Activated T-helper 1 cell treated with Interleukin-2 at 50 U/mL for 16 hours (primary cell): Measurements from ENCODE around the gene TPSD1.
"Not testable (repeated sequence)": the region's sequence is repeated elsewhere in the genome, so short reads cannot be mapped to it uniquely, and the experiment has no call there.

ENCODE experiments used
- DNase-seq: peaks from one replicate; pipeline ENCODE4 v3.0.0-alpha.2; 2020; ENCODE audit warnings: low read depth

Gene TPSD1

DNA sequence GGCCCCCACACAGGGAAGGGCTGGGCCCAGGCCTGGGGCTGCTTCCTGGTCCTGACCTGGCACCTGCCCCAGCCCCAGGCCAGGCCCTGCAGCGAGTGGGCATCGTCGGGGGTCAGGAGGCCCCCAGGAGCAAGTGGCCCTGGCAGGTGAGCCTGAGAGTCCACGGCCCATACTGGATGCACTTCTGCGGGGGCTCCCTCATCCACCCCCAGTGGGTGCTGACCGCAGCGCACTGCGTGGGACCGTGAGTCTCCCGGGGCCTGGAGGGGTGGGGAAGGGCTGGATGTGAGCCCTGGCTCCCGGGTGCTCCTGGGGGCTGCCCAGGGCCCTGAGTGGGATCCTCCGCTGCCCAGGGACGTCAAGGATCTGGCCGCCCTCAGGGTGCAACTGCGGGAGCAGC is 14.8 kb upstream of the TPSD1 start:
- not testable (repeated sequence) for DNase-seq

DNA sequence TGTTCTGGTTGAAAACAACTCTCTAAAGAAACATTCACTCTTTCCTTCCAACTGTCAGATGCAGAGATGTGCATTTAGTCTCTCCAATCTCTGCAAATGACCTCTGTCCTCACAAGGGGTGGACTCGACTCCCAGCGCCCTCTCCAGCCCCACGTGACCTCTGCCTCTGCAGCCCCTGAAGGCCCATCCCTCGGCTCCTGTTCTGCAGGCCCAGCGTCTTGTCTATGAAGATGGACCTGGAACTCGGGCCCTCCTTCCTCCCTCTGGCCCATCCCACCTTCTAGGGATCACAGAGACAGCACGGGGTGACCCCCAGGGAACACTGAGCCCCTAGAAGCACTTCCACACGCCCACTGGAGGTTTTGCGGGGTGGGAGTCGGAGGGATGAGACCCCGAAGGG is 12.5 kb upstream of the TPSD1 start:
- DNase-seq = not testable (repeated sequence)

DNA sequence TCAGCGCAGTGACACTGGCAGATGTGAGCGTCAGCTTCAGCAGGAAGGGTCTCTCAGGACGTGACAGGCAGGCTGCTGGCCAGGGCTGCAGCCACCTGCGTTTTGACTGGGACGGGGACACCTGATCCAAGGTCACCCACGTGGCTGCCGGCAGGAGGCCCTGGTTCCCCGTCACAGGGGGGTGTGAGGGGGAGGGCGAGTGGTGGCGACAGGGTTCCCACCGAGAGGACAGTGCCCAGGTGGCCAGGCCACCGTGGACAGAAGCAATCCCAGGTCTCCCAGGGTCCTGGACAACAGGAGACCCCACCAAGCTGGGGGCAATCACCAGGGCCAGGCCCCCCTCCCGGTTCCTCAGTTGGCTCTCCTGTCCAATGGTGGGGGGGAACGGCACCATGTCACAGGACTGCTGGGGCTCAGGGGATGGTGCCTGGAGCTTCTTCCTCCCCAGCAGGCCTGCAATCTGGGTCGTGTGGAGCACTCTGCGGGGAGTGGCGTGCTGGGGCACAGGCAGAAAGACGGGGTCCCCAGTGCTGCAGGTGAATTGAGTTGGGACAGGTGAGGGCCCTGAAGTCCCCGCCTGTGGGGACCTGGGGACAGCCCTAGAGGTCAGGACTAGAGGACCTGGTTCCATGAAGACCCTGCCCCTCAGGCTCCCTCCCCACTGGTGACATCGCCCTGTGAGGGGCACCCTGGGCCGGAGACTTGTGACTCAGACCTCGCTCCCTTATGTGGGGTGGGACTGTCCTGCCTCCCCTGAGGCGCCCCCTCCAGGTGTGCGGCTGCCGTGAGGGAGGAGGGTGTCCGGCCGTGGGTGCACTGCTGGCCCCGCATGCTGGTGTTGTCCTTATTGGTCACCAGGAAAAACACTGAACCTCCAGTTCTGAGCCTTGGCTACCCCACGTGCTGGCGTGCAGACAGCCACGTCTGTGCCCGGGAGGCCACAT is 11.7 kb upstream of the TPSD1 start:
- not testable (repeated sequence) for DNase-seq

DNA sequence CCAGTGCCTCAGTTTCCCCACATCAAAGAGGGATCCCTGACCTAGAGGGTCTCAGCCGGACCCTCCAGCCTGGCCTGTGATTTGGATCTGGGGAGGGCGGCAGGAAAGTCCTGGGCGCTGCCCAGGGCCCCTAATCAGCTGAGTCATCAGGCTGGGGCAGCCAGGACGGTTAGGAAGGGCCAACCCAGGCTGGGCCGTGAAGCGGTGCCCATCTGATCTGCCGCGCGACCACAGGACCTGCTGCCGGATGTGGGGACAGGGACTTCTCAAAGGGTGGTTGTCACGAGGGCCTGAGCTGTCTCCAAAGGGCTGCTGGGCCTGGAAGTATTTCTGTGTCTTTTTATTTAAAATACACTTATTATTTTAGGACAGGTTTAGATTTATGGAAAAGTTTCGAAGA is 11.0 kb upstream of the TPSD1 start:
- DNase-seq = no peak

DNA sequence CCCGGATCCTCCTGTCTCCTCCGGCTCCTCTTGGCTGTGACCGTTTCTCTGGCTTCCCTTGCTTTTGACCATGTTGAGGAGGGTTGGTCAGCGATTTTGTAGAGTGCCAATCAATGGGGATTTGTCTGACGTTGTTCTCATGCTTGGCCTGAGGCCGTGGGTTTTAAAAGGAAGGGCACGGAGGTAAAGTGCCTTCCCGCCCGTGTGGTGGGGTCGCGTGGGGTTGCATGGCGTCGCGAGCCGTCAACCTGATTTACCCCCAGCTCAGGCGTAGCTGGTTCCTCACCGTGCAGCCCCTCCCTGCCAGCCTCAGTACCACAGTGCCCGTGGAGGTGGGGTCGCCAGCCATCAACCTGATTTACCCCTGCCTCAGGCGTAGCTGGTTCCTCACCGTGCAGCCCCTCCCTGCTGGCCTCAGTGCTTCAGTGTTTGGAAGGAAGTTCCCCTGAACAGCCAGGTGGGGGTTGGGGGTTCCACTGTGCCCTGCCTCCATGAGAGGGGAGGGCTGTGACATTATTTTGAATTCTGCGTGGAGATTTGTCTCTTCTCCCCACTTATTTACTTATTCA is 10.3 kb upstream of the TPSD1 start:
- no peak for DNase-seq

DNA sequence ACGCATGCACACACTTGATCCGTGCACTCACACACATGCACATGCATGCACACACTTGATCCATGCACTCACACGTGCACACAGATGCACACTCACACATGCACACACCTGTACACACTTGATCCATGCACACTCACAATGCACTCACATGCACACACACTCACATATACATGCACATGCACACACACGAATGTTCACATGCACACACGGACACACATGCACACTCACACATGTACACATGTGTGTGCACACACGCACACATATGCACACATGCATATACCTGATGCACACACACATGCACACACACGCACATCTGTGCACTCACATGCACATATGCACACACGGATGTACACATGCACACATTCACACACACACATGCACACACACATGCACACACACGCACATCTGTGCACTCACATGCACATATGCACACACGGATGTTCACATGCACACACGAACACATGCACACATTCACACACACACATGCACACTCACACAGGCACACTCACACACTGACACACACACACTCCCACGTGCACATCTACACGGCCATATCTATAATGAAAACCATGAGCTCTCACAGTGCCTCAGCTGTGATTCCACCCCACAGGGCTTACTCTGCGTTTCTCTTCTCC is 7.8 kb upstream of the TPSD1 start:
- not testable (repeated sequence) for DNase-seq

DNA sequence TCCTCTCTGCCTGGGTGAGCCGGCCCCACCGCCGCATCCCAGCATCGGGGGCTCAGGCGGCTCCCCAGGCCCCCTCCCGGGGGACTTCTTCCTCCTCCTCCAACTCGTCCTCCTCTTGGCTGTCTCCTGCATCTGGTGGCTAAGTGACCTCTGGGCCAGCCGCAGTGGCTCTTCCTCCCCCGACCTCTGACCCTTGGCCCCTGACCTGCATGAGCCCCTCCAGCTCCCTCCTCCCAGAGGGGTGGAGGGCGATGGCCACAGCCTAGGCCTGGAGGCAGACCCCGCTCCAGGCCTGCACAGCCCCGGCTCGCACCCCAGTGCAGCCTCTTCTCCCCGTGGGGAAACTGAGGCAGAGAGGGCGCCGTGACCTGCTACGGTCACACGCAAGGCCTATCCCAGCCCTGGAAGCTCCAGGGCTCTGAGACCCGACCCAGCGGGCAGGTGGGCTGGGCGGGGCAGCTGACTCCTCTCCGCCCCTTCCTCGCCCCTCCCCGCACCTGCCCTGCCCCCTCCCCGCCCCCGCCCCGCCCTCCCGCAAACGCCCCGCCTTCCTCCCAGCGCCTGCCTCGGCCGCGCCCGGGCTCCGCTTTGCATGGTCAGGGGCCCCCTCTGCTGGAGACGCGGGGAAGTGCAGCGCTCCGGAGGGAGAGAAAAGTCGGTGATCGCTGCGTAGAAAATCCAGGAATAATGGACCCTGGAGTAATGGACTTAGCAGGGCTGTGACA is 6.7 kb upstream of the TPSD1 start:
- DNase-seq = not testable (repeated sequence)

DNA sequence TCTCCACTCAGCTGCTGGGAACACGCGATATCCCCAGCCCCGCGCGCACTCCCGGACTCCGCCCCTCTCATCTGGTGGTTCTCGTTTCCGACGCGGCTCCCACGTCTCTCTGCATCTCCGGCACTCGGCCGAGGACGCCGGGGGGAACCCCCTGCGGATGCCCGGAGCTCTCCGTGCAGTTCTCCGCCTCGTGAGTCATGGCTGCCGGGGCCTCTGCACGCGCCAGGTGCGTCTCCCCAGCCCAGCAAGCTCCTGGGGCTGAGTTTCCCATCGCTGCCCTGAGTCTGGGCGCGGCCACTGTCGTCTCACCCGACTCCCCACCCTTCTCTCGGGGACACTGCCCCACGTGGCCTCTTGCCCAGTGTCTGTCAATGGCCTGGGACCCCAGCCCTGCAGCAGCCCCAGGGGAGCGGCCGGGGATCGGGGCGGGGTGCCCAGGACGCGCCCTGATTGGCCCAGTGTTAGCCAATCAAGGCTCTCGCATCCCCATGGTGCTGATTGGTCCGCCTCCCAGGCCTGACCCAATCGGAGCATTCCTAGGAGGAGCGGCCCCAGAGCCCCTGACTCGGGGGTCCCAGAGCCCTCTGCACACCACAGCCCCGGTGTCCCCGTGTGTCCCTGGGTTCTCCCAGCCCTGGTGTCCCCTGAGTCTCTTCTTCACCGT is 2.0 kb upstream of the TPSD1 start:
- not testable (repeated sequence) for DNase-seq

DNA sequence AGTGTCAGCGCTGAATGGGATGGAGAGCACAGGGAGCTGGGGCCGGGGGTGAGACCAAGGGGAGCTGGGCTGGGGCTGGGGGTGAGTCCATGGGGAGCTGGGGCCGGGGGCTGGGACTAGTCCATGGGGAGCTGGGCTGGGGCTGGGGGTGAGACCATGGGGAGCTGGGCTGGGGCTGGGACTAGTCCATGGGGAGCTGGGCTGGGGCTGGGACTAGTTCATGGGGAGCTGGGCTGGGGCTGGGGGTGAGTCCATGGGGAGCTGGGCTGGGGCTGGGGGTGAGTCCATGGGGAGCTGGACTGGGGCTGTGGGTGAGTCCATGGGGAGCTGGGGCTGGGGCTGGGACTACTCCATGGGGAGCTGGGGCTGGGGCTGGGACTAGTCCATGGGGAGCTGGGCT is 1.0 kb upstream of the TPSD1 start:
- not testable (repeated sequence) for DNase-seq

DNA sequence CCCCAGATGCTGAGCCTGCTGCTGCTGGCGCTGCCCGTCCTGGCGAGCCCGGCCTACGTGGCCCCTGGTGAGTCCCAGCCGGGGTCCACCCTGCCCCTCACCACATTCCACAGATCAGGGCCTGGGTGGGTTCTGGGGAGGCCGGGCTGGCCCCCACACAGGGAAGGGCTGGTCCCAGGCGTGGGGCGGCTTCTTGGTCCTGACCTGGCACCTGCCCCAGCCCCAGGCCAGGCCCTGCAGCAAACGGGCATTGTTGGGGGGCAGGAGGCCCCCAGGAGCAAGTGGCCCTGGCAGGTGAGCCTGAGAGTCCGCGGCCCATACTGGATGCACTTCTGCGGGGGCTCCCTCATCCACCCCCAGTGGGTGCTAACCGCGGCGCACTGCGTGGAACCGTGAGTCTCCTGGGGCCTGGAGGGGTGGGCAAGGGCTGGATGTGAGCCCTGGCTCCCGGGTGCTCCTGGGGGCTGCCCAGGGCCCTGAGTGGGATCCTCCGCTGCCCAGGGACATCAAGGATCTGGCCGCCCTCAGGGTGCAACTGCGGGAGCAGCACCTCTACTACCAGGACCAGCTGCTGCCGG is 516 bp downstream of the TPSD1 start:
- DNase-seq = not testable (repeated sequence)

DNA sequence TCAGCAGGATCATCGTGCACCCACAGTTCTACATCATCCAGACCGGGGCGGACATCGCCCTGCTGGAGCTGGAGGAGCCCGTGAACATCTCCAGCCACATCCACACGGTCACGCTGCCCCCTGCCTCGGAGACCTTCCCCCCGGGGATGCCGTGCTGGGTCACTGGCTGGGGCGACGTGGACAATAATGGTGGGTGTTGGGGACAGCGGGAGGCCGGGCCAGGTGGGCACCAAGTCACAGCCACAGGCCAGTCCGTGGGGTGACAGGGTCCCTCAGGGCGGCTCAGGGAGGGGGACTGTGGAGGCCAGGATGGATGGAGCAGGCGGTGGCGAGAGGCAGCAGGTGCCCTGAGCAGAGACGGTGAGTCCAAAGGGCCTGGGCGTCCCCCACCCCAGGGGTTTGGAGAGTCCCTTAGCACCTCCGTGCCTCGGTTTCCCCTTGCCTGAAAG is 1.0 kb downstream of the TPSD1 start:
- DNase-seq = no peak

DNA sequence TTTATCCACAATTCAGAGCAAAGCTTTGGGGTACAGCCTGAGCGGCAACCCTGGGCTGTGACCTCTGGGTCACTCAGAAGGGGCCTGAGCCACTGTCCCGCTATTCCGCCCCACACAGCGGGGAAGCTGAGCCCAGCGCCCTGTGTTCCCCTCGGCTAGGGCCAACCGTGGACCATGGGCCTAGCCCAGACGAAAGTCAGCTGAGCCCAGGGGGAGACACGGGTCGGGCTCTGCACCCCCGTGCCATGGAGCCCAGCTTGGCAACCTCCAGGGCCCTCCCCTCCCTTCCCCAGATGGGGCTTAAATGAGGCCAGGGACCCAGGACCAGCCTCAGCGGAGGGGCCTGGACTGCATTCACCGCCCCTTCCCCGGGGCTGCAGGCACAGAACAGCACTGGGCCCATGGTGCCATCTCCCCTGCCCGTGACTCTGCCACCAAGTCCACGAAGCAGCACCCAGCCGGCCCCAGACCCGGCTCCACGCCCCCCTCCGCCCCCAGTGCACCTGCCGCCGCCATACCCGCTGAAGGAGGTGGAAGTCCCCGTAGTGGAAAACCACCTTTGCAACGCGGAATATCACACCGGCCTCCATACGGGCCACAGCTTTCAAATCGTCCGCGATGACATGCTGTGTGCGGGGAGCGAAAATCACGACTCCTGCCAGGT is 1.8 kb downstream of the TPSD1 start:
- no peak for DNase-seq

DNA sequence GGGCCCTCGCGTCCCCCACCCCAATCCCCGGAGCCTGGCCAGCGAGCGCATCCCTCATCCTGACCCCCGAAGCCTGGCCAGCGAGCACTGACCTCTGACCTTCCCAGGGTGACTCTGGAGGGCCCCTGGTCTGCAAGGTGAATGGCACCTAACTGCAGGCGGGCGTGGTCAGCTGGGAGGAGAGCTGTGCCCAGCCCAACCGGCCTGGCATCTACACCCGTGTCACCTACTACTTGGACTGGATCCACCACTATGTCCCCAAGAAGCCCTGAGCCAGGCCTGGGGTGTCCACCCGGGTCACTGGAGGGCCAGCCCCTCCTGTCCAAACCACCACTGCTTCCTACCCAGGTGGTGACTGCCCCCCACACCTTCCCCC is 2.3 kb downstream of the TPSD1 start:
- no peak for DNase-seq

DNA sequence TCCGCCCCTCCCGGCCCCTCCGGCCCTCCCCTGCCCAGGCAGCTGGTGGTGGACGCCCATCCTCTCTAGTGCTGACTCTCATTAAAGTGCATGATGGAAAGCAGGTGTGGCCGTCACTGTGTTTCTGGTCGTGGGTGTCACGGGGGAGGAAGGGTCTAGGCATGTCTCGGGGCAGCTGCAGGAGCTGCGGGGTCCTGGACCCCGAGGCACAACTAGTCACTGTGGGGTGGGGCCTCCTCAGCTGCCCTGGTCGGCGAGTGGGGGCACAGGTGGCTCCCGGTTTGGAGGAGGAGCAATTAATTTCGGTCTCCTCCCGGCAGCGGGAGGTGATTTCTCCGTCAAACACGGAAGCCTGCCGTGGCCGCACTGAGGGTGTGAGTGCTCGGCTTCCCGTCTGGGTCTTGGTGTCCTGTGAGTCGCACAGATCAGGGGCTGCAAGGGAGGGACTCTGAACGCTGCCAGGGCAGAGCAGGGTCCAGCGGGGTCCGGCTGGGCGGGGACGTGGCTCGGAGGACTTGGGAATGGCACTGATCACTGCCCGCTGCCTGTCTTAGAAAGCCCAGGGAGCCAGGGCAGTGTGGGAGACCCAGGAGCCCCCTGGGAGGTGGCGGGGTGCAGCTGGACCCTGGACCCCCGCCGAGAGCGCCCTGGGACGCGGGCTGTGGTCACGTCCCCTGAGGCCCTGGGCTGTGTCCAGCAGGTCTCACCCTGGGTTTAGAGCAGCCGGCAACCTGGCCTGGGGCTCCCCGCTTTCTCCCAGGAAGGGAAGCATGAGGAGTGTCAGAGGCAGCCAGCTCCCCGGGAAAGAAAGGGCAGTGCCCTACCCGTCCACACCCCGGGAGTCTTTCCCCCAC is 3.3 kb downstream of the TPSD1 start:
- no peak for DNase-seq

DNA sequence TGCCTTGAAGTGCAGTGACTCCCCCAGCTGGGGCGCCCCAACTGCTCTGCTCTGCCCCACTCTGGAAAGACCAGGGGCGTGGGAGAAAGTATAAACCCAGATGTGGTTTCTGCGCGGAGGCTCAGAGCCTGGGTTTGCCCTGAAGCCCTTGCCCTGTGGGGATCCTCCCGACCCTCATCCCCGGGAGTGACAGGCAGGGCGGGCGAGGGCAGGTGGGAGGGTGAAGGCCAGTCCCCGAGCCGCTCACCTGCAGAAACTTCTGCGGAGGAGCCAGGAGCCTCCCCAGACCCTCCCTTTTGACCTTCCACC is 3.8 kb downstream of the TPSD1 start:
- no peak for DNase-seq

DNA sequence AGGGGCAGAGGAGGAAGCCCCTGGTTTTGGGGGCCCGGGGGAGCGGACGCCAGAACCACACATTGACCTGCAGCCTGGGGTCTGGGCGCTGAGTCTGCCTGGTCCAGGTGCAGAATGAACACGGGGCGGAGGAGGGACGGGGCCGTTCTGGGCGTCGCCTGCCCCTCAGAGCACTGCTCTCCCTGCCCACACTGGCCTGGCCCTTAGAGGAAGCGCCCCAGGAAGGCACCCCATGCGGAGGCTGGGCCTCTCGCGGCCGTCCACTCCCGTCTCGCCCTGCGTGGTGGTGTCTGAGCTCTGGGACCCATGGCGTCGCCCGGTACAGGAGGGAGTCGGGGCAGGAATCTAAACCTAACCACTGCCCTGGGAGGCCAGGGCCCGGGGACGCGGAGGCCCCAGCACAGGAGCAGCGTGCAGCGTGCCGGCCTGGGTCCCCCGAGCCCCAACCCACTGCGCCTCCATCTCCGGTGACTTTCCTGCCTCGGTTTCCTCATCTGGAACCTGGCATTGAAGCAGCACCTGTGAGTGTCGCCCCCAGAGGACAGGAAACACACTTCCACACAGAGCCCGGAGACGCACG is 4.3 kb downstream of the TPSD1 start:
- no peak for DNase-seq

DNA sequence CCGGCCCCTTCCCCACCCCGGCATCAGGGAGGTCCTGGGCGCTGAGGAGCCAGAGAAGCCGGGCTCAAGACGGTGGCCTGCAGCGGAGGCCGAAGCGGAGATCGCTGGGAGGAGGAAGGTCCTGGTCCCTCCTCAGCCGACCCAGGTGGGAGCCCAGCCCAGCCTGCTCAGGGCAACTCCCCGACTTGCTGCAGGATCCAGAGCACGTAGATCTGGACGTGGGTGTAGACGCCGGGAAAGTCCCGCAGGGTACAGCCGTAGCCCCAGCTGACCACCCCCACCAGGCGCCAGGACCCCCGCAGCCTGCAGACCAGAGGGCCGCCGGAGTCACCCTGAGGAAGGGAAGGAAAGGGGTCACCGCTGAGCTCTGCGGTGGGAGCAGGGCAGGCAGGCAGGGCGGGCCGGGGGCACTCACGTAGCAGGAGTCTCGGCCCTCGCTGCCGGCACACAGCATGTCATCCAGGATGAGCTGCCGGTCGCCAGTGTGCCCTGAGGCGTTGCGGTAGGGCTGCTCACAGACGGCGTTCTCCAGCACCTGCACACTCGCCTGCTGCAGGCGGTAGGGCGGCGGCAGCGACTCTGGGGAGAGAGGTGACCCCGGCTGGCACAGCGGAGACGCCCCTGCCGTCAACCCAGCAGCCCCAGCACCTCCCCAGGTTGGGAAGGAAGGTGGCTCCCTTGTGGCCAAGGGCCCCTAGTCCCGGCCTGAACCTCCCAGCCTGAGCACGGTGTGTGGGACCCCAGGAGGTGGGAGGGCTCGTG is 5.4 kb downstream of the TPSD1 start:
- no peak for DNase-seq

DNA sequence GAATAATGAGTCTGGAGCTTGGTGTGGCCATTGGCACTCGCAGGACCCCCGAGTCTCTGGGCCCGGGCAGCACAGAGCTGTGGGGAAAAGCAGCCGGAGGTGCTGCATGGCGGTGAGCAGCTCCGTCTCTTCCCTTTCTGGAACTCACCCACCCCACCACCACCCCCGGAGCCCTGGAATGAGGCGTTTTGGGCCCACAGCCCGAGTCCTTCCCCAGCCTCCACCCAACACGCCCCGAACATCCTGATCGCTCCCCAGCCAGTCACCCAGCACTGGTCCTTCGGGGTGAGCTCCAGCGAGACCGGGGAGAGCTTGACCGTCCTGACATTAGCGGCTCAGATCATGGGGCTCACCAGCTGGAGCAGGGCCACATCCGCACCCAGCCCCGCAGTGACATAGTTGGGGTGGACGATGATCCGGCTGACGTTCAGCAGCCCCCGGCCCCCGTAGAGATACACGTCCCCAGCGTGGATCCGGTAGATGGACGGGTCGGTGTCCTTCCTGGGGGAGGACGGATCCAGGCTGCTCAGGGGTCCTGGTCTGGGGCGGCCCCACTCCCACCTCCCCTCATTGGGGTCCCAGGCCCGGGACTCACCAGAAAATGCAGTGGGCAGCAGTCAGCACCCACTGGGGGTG is 6.5 kb downstream of the TPSD1 start:
- DNase-seq = no peak

DNA sequence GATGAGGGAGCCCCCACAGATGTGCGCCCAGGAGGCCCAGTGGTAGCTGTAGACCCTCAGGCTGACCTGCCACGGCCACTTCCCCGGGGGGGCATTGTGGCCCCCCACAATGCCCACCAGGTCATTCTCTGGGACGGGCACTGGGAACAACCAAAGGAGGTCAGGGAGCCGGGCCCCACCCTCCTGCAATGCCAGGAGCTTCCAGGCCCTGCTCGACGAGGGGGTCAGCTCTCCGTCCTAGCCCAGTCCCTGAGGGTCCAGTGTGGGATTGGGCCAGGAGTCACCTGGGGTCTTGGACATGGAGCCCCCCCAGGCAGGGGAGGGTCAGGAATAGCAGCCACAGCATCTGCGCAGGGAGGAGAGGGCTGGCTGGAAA is 7.0 kb downstream of the TPSD1 start:
- DNase-seq = no peak
